Activated T-cell treated with anti-CD3 and anti-CD28 coated beads for 24 hours (primary cell): Measurements from ENCODE around the gene RAB18.
"Not testable (repeated sequence)": the region's sequence is repeated elsewhere in the genome, so short reads cannot be mapped to it uniquely, and the experiment has no call there.

Experiments
- DNase-seq: peaks from one replicate; pipeline ENCODE4 v3.0.0-alpha.2; 2020; ENCODE audit warnings: low read depth

RAB18 gene

DNA sequence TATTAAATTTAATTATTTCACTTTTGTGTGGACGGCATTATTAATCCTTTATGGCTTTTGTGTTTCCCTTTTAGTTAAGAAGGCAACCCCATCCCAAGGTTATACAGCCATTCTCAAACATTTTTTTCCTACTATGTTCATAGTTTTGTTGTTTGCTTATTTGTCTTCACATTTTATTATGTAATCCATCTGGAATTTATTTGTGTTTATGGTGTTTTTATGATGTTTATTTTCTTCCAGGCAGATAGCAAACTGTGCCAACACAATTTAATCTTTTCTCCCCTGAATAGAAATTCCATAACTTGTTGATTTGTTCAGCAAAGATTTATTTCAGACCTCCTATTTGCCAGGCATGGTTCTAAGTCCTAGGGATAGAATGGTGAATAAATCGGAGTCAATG lies 42.9 kb downstream of the RAB18 start:
- DNase-seq = no peak

DNA sequence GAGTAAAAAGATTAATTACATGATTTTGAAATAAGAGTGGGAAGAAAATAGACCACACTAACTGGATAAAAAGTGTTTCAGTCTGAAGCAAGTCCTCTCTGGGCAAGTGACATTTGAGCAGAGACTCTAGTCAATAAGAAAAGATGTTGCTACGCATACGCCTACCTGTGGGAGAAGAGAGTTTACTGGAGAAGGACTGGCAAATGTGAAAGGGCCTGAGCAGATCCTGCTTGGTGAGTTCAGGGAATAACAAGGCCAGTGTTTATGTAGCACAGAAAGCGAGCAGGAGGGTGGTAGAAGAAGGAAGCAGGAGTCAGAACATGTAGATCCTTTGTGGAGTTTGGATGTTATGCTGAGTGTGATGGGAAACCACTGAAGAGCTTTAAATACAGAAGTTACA lies 43.4 kb downstream of the RAB18 start:
- no peak for DNase-seq

DNA sequence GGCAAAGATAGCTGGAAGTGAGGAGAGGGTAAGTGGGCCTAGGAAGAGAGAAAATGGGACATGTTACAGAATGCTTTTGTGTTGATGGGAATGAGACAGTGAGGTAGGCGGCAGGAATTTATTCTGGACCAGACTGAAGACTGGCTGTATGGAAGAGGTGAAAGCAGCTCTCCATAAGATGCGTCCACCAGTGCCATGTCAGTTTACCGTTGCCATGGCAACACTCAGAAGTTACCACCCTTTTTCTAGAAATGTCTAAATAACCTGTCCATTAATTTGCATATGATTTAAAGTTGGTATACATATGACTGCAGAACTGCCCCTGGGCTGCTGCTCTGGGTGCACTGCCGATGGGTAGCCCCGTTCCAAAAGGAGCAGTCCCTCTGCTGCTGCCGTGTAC lies 46.7 kb downstream of the RAB18 start:
- no peak for DNase-seq

DNA sequence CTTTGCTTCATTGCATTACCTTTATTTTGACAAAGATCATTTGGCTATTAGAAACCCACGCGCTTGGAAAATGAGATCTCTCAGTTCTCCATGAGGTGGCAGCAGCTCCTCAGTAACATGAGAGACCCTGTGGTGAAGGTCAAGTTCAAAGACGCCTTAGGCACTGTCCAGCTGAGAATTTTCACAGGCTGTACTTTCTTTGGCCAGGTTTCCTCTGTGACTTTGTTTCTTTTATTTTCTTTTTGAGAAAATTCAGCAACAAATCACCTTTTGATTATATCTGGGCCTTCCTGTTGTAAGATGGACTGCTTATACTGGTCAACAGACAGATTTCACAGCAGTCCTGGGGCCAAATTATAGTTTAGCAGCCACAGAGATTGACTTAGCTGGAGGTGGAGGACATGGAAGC lies 54.5 kb downstream of the RAB18 start:
- peak; percentile 15 for DNase-seq

DNA sequence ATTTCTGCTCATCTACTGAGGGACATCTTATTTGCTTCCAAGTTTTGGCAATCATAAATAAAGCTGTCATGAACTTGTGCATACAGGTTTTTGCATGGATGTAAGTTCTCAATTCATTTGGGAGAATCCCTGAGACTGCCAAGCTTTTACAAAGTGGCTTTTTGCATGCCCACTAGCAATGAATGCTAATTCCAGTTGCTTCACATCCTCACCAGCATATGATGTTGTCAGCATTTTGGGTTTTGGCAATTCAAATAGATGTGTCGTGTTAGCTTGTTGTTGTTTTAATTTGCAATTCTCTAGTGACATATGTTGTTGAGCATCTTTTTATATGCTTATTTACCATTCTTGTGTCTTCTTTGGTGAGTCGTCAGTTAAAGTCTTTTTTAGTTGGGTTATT lies 57.2 kb downstream of the RAB18 start:
- no peak for DNase-seq

DNA sequence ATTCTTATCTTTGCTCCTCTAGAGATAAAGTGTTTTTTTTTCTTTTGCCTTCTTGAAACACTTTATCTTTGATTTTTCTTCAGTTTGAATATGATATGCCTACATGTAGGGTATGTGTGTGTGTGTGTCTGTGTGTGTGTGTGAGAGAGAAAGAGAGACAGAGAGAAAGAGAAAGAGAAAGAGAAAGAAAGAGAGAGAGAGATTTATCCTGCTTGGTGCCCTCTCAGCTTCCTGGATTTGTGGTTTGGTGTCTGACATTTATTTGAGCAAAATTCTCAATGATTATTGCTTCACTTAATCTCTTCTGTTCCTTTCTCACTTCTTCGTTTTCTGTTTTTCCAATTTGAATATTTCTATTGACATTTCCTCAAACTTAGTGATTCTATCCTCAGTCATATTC lies 60.3 kb downstream of the RAB18 start:
- DNase-seq = no peak

DNA sequence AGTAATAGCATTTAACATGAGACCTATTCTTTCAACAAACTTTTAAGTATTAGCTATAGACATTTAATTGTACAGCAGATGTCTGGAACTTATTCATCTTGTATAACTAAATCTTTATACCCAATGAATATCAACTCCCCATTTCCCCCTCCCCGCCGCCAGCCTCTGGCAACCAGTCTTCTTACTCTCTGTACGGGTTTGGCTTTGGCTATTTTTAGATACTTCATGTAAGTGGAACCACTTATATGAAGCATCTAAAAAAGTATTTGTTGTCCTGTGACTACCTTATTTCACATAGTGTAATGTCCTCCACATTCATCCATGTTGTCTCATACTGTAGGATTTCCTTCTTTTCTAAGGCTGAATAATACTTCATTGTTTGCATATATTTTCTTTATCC lies 60.8 kb downstream of the RAB18 start:
- no peak for DNase-seq

DNA sequence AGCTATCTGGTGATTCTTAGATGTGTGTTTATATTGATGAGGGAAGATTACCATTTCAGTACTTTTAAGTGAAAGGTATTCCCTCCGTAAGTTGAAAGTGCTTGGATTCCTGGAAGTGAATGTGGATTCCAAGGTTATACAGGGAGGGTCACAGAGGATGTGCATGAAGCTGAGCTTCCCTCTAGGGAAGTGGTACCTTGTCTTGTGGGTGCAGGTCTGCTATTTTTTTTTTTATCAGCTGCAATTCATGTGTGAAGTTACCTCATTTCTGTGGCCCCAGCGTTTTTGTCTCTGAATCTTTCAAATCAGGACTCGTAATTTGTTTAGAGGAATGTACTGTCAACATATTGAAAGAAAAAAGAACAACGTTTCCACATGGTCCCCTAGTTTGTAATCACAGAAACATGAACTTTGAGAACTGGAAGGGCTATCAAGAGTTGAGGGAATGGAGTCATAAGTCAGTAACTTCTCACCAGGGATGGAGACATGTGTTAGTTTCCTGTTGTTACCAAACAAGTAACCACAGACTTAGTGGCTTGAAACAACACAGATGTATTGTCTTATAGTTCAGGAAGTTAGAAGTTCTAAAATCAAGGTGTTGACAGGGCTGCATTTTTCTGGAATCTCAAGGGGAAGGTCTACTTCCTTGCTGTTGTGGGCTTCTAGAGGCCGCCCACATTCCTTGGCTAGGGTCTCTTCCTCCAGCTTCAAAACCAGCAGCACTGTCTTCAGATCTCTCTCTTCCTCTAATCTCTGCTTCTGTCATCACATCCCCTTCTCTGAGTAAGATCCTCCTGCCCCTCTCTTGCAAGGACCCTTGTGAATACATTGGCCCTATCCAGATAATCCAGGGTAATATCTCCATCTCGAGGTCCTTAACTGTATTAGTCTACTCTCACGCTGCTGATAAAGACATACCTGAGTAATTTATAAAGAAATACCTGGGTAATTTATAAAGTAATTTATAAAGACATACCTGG lies 64.4 kb downstream of the RAB18 start:
- DNase-seq = no peak

DNA sequence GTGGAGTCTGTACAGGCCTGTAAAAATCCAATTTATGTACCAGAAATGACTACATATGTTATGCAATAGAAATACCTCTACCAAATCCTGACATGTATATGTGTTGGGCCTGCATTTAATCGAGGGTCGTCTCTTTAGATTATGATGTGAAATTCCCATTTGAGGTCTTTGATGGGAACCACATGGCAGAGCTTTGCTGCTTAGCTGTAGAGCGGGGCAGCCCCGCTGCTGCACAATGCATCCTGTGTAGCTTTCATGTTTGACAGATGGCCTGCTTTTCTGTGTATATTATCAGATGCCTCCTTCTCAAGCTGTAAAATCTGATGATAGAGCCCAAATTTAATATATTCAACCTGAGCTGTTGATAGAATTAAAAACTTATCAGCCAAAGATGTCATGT lies 65.8 kb downstream of the RAB18 start:
- DNase-seq = no peak

DNA sequence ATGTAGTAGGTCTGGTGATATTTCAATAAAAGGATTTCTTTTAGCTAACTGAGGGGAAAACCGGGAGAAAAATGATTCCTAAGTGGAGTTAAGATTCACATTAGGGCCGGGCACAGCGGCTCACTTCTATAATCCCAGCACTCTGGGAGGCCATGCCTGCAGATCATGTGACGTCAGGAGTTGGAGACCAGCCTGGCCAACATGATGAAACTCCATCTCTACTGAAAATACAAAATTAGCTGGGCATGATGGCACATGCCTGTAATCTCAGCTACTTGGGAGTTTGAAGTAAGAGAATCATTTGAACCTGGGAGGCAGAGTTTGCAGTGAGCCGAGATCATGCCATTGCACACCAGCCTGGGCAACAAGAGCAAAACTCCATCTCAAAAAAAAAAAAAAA lies 72.9 kb downstream of the RAB18 start:
- DNase-seq = not testable (repeated sequence)

DNA sequence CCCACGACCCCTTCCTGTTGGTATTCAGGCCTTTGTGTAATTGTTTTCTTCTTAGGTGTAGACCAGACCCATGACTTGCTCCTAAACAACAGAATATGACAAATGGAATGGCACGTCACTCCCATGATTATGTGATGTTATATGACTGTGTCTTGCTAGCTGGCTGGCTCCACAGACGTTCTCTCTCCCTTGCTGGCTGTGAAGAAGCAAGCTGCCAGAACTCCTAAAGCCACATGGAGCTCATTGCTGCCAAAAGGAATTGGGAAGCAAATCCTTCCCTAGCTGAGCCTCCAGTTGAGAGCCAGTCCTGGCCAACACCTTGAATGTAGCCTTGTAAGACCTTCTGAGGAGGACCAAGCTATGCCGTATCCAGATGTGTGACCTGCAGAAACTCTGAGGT lies 74.2 kb downstream of the RAB18 start:
- DNase-seq = no peak

DNA sequence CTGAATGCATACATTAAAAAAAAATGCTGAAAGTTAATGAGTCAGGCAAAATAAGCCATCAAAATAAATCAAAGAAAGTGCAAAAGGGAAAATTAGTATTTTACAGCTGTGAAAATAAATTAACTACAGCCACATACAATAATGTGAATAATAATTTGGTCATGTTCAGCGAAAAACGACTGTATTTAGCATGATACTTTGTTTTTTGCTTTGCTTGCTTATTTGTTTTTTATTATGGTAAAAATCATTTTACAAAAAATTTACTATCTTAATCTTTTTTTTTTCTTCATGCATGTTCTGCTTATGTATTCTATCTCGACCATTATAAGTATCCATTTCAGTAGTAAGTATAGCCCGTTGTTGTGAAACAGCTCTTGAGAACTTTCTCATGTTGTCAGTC lies 77.1 kb downstream of the RAB18 start:
- DNase-seq = no peak

DNA sequence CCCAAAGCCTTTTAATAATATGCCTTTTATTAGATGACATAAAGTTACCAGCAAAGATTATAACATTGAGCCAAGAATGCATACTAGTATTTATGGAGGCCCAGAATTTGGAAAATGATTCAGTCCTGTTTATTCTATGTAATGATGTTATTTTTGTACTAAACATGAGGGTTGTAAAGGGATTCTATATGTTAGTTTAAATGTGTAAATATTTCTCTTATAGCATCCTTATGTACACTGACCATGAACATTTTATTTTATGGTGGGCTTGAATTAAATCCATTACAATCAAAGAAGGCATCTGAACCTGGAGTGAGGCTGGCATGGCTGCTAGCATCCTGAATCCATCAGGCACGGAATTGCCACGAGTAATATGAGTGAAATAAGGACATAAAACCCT lies 80.2 kb downstream of the RAB18 start:
- DNase-seq = no peak
